SK-N-MC (cell line): ENCODE results near the gene CHRNB1.

Experiments
- EZH2 ChIP-seq: fragments of 200-600 bp; sonication (generic); IDR thresholded peaks from one replicate; pipeline ENCODE4 v1.6.1; 2017; ENCODE audit warnings: antibody characterized with exemption
- FOXP2 ChIP-seq: optimal IDR thresholded peaks from 2 replicates; pipeline ENCODE3; 2011; ENCODE audit warnings: mild to moderate bottlenecking, moderate library complexity; ENCODE audit not compliant: insufficient read depth; ENCODE audit errors: extremely low read length, control extremely low read depth
- POLR2AphosphoS5 ChIP-seq: IDR thresholded peaks from 2 replicates; pipeline ENCODE4 v1.6.1; 2012; ENCODE audit warnings: mild to moderate bottlenecking, low read depth, low read length, borderline replicate concordance

DNA sequence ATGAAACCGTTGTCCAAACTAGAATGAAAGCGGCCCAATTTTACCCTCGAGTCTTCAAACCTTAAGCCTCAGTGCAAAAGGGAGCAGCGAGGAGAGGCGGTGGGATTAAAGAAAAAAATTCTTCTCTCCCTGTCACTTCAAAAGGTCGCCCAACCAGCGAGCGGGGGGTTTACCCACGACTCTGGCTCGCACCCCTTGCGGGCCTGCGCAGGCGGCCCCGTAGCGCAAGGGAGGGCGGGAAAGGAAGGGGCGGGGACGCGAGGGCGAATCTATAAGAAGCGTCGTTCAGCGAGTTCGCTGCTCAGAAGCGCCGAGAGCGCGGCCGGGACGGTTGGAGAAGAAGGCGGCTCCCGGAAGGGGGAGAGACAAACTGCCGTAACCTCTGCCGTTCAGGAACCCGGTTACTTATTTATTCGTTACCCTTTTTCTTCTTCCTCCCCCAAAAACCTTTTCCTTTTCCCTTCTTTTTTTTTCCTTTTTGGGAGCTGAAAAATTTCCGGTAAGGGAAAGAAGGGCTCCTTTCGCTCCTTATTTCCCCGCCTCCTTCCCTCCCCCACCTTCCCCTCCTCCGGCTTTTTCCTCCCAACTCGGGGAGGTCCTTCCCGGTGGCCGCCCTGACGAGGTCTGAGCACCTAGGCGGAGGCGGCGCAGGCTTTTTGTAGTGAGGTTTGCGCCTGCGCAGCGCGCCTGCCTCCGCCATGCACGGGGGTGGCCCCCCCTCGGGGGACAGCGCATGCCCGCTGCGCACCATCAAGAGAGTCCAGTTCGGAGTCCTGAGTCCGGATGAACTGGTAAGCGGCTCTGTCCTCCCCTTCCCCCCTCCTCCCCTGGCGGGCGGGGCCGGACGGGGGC, 39.4 kb downstream of the CHRNB1 start, which contains the start of gene POLR2A:
- TF ChIP-seq POLR2AphosphoS5 (peak; percentile 99), EZH2 (no peak), FOXP2 (no peak)
